HG02943 (cell line): ENCODE data around the gene SETX.

Source experiments
- ATAC-seq: cut with Tn5 transposase; IDR thresholded peaks from one replicate; pipeline ENCODE4 v1.9.1; 2021; ENCODE audit warnings: mild to moderate bottlenecking, low read depth, moderate library complexity; ENCODE audit not compliant: unreplicated experiment

Gene SETX

GRCh38 chr9:132242621-132243155 is 112.1 kb downstream of the SETX start:
- no peak for ATAC-seq

- ATAC-seq = no peak
Observed at GRCh38 chr9:132241840-132242620, 112.8 kb downstream of the SETX start.

GRCh38 chr9:132241483-132241839 is 113.3 kb downstream of the SETX start:
- no peak for ATAC-seq

DNA sequence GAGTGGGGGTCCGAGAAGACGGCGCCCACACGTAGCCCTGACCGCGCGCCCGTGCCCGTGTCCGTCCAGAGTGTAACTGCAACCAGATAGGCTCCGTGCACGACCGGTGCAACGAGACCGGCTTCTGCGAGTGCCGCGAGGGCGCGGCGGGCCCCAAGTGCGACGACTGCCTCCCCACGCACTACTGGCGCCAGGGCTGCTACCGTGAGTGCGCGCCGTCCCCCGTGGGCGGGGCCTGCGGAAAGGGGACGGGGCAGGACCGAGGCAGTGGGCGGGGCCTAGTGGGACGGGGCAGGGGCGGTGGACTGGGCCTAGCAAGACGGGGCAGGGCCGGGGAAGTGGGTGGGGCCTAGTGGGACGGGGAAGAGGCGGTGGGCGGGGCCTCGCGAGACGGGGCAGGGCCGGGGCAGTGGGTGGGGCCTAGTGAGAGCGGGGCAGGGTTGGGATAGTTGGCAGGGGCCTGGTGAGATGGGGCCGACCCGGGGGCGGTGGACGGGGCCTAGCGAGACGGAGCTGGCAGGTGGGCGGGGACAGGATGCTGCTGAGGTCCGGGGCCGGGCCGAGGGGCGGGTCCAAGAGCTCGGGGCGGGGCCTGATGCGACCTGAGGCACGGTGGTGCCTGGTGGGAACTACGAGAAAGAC is 113.8 kb downstream of the SETX start:
- peak; percentile 72 for ATAC-seq

- ATAC-seq = no peak
Observed at GRCh38 chr9:132239999-132240840, 114.6 kb downstream of the SETX start.

DNA sequence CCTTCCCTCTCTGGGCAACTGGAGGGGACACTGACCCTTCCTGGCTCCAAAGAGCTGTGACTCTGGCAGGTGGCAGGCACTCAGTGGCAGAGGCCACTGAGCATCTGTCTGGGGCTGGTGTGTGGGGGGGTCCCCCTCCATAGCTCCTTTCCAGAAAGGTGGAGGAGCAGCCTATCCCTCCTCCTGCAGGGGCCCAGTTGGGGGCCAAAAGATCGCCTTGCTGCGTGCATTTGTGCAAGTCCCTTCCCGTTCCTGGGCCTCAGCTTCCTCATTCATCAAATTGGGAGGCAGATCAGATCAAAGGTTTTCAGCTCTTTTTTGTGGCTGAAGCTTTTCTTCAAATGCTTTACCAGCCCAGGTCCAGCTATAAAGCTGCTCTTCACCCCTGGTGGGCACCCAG is 115.3 kb downstream of the SETX start:
- no peak for ATAC-seq

DNA sequence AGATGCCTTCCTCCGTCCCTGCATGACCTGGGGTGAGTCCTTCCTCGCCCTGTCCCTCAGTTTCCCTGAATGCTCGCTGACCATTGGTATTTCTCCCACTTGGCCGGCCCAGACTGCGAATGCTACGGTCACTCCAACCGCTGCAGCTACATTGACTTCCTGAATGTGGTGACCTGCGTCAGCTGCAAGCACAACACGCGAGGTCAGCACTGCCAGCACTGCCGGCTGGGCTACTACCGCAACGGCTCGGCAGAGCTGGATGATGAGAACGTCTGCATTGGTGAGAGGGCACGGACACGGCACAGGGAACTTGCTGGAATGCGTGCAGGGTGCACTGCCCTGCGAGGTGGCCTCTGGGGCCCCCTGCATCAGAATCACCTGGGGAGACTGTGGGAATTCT is 115.8 kb downstream of the SETX start:
- no peak for ATAC-seq

GRCh38 chr9:132238026-132238972 is 116.5 kb downstream of the SETX start:
- ATAC-seq = no peak

DNA sequence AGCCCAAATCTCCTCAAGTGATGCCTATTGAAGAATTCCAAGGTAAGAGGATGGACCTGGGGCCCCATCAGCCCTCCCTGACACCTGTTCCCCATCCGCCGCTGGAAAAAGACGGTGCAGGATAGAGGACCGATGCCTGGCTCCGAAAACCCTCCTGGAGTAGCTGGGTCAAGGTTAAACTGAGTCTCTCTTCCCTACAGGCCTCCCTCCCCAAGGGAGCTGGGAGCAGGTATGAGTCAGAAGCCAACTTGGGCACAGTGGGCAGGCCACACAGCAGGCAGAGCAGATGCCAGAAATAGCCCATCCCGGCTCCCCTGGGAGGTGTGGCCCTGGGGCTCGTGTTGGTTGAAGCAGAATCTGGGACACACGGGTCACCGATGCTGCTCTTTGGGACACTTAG is 117.3 kb downstream of the SETX start:
- ATAC-seq = no peak

- ATAC-seq = no peak
Observed at GRCh38 chr9:132236662-132237311, 118.0 kb downstream of the SETX start.

DNA sequence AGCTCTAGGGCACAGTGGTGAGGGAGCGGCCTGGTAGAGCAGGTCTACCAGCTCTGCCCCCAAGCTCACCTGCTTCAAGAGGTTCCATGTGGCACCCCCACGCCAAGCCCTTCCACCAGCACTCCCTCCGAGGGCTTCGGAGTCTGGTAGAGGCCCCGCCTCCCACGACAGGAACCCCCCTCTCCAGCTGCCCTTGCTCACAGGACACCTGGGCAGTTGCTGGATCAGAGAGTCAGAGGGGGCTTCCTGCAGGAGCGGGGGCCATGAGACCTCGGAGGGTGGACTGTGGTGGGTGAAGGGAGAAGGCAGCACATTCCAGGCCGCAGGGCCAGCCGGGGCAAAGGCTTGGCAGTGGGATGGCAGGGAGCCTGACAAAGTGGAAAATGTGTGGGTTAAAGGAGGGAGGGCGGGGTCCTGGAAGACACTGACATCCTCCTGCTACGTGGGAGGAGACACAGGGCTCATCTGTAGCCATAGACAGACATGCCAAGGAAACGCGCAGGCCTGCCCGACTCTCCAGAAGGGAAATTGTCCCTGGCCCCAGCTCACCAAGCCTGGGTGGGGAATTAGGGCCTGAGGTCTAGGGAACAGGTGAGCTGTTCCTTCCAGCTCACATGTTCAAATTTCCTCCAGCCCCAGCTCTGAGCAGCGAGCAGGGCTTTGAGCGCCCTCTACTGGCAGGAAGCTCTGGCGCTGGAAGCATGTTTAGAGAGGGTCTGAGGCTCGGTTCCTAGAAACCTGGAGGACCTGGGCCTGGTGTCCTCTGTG is 118.7 kb downstream of the SETX start:
- ATAC-seq = no peak

- no peak for ATAC-seq
Observed at GRCh38 chr9:132235125-132235524, 119.7 kb downstream of the SETX start.

DNA sequence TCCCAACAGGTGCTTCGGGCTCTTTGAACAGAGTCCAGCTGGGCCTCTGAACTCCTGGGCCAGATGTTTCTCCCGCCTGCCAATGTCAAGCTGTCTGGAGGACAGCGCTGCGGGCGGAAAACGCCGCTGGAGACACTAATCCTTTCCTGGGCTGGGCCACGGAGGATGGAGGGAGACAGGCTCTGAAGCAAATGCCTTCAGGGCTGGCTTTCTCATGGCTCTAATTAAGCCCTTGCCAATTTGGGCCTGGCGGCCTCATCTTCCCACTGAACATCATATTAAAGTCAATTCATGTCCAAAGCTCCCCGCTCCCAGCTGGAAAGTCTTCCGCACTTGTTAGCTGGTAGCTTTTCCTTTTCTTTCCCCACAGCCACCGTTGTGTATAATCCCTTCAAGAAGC is 120.3 kb downstream of the SETX start:
- no peak for ATAC-seq

DNA sequence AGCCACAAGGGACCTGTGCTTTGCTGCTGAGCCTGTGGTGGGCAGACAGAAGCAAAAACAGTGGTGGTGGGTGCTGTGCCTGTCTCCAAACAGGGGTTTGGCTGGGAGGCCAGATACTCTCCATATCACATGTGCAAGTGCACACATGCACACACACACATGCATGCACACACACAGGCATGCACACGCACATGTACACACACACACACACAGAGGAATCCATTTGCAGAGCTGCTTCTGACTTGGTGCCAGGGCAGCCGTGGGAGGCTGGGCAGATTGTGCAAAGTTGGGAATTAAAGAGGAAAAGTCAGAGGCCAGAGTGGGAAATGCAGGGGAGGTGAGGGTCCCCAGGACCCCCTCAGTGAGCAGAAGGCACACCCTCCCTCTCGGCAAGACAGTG is 121.6 kb downstream of the SETX start:
- no peak for ATAC-seq

GRCh38 chr9:132232522-132232921 is 122.3 kb downstream of the SETX start:
- no peak for ATAC-seq

GRCh38 chr9:132231019-132231701 is 123.6 kb downstream of the SETX start:
- ATAC-seq = no peak

- no peak for ATAC-seq
Observed at GRCh38 chr9:132230605-132231004, 124.2 kb downstream of the SETX start.

- no peak for ATAC-seq
Observed at GRCh38 chr9:132228062-132228461, 126.7 kb downstream of the SETX start.
